HUES64 (cell line): Measurements from ENCODE around the gene COL4A2.

ENCODE experiments used
- H3K27ac ChIP-seq: 2 replicates; pipeline ENCODE4 v1.7.0; 2013; ENCODE audit warnings: low read depth, low read length, inconsistent platforms
- H3K27me3 ChIP-seq: 2 replicates; pipeline ENCODE4 v1.6.1; 2013; ENCODE audit warnings: mild to moderate bottlenecking, low read length; ENCODE audit not compliant: insufficient read depth
- H3K36me3 ChIP-seq: 2 replicates; pipeline ENCODE4 v1.6.1; 2013; ENCODE audit warnings: mild to moderate bottlenecking, low read length; ENCODE audit not compliant: insufficient read depth
- H3K4me1 ChIP-seq: 2 replicates; pipeline ENCODE4 v1.6.1; 2013; ENCODE audit warnings: mild to moderate bottlenecking, low read length, moderate library complexity; ENCODE audit not compliant: insufficient read depth
- H3K4me3 ChIP-seq: 2 replicates; pipeline ENCODE4 v1.5.1; 2013; ENCODE audit warnings: mild to moderate bottlenecking, low read length, moderate library complexity
- H3K9ac ChIP-seq: 2 replicates; pipeline ENCODE4 v1.6.1; 2013; ENCODE audit warnings: mild to moderate bottlenecking, low read depth, low read length
- H3K9me3 ChIP-seq: 2 replicates; pipeline ENCODE4 v1.6.1; 2013; ENCODE audit warnings: low read depth, low read length; ENCODE audit not compliant: insufficient read depth
- WGBS: fragments of 150-250, 120-280 bp; methylation state at CpG from one replicate; pipeline ENCODE4 v1.1.7; 2013; ENCODE audit warnings: missing lambda C conversion rate; 5-methylcytosine and 5-hydroxymethylcytosine counted together

COL4A2 gene

DNA sequence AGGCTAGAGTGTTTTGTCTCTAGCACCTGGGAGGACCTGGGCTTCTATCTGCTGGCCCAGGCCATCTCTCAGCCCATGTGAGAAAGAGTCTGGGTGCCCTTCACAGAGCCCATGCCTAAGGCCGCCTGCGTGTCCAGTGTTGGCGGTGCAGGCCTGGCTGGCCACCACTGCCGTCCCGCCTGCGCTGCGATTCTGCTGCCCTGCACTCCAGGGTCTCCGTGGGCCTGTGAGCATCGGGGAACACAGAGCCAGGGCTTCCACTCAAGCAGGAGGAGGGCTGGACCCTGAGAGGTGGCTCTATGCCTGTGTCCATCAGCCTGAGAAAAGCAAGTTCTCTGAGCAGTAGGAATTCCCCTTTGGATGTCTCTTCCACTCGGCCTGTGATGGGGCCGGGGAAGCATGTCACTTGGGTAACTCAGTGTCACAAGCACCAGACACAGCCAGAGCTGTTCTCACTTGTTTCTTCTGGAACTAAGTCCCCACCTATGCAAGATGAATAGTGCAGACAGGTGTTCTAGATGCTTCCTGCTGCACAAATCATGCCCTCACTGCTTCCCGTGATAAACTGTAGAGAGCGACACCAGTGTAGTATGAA is 160.5 kb downstream of the COL4A2 start:
- WGBS = 92% methylated on average over 13 of the region's 13 CpGs
- peaks cover 82% of the 10 kb centered on the region for H3K36me3 ChIP-seq
- H3K9me3 ChIP-seq = no peaks in the 10 kb centered on the region
- H3K4me1 ChIP-seq = no peaks in the 10 kb centered on the region
- no peak overlapping the region for H3K9ac ChIP-seq
- H3K4me3 ChIP-seq = no peak overlapping the region
- no peaks in the 10 kb centered on the region for H3K27me3 ChIP-seq
- no peak overlapping the region for H3K27ac ChIP-seq

DNA sequence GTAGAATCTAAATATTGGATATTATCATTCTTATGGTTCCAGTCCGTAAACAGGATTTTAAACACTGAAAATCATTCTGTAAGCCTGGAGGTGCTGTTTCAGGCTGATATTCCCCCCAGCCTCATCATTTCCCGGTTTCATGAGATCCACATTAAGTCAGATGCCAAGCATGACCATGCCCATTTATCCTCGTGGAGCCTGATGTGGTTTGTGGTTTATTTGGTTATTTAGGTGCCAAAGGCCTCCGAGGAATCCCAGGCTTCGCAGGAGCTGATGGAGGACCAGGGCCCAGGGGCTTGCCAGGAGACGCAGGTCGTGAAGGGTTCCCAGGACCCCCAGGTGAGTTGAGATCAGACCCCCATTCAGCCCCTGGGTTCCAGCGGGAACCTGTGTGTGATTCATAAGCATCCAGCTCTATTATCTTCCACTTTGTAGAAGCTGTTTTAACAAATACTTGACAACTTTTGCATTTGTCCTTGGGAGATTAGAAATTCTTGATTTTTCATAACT is 162.0 kb downstream of the COL4A2 start:
- no peak overlapping the region for H3K9ac ChIP-seq

DNA sequence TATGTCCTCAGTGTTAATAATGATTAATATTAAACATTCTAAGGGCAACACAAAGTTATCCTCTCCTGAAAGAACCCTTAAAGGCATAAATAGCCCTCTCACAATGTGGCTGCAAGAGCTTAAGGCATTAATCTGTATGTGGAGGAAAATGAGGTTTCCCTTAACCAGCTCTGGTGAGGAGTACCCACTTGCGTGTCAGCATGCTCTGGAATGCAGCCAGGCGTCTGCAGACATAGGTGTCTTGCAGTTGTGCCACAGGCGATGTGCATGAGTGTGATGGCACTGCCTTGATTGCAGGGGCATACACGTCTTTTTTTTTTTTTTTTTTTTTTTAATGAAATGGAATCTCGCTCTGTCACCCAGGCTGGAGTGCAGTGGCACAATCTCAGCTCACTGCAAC is 162.5 kb downstream of the COL4A2 start:
- no peak overlapping the region for H3K4me3 ChIP-seq
- H3K27ac ChIP-seq = no peak overlapping the region
- no peaks in the 10 kb centered on the region for H3K4me1 ChIP-seq
- 91% methylated on average over 5 of the region's 5 CpGs for WGBS
- no peaks in the 10 kb centered on the region for H3K9me3 ChIP-seq
- H3K9ac ChIP-seq = no peak overlapping the region
- no peaks in the 10 kb centered on the region for H3K27me3 ChIP-seq
- peaks cover 89% of the 10 kb centered on the region for H3K36me3 ChIP-seq

More for the DNA sequence above, 162.0 kb downstream of the COL4A2 start:
- H3K4me3 ChIP-seq = no peak overlapping the region
- peaks cover 84% of the 10 kb centered on the region for H3K36me3 ChIP-seq
- no peaks in the 10 kb centered on the region for H3K4me1 ChIP-seq
- no peak overlapping the region for H3K27ac ChIP-seq
- no peaks in the 10 kb centered on the region for H3K9me3 ChIP-seq
- WGBS = 96% methylated on average over 8 of the region's 8 CpGs
- H3K27me3 ChIP-seq = no peaks in the 10 kb centered on the region

DNA sequence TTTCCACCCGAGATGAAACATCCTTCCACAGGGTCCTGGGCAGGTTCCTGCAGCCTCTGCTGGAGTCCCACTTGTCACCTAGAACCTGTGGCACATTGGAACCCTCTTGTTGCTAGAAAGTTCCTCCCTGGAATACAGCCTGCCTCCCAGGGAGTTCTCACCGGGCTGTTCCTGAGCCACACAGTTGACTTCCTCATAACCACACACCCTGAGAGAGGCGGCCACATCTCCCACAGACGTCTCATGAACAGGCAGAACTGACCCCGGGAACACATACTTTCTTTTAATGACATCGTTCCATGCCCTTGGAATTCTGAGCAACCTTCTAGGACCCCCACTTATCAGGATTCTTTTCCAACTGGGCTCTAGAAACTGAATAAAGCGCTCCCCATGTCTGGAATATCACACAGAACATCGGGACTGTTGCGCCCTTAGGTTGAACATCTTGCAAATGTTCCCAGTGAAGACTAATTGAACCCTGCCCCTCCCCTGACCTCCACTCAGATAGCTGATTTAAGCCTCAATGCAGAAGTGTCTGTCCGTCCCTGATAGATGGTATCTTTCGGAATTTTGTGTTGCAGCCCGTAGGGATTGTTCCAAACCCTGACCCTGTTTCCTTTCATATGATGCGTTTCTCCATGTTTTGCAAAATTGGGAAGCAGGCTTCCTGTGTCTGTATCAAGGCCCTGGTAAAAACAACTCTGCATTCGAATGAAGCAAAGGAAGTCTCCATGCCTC is 163.4 kb downstream of the COL4A2 start:
- H3K4me1 ChIP-seq = no peaks in the 10 kb centered on the region
- no peaks in the 10 kb centered on the region for H3K27me3 ChIP-seq
- peaks cover 91% of the 10 kb centered on the region for H3K36me3 ChIP-seq
- H3K27ac ChIP-seq = no peak overlapping the region
- H3K9ac ChIP-seq = no peak overlapping the region
- 93% methylated on average over 14 of the region's 14 CpGs for WGBS
- H3K4me3 ChIP-seq = no peak overlapping the region
- H3K9me3 ChIP-seq = no peaks in the 10 kb centered on the region

DNA sequence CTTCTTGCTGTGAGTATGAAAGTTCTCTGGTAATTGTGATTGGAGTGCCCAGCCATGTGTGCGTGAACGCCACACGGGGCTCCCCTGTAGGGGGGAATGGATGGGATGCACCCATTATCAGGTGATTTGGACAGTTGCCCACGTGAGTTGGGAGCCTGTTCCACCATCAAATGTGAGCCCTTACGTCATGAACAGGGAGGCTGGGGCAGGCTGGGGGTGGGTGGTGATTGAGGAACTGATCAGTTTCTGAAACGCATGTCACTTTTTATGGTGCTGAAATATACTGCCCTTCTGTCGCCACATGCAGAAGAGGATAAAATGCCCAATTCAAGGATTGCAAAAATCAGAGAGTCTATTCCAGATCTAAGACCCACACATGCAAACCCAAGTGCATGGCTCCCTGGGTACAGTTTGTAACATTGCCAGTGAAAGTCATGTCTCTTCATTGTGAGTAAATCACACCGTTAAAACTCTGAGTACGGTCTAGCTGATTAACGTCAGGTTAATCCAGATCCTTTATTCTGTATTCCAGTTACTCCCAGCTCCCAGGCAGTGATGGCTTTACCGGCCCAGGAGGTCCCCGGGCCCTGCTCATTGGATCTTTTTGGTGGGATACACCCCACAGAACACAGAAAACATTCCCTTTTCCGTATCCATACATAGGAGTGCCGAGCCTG is 164.2 kb downstream of the COL4A2 start:
- H3K9me3 ChIP-seq = no peaks in the 10 kb centered on the region
- H3K4me3 ChIP-seq = no peak overlapping the region
- no peak overlapping the region for H3K27ac ChIP-seq
- no peak overlapping the region for H3K9ac ChIP-seq
- H3K4me1 ChIP-seq = no peaks in the 10 kb centered on the region
- H3K36me3 ChIP-seq = peaks cover 91% of the 10 kb centered on the region
- 95% methylated on average over 14 of the region's 14 CpGs for WGBS
- no peaks in the 10 kb centered on the region for H3K27me3 ChIP-seq

DNA sequence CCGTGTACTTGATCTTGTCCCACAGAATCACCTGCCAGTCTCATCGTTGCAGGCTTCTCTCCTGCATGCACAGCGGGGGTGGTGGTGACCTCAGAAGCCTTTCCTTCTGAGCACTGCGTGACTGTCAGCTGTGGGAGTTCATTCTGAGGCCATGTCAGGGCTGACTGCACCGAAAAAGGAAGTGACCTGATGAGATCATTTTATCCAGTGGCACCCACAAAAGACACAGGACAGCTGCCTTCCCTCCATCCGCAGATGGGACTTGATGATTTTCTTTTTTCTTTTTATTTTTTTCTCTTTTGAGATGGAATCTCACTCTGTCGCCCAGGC is 164.7 kb downstream of the COL4A2 start:
- Histone ChIP-seq H3K4me1 (no peaks in the 10 kb centered on the region), H3K27ac (no peak overlapping the region), H3K9ac (no peak overlapping the region), H3K4me3 (no peak overlapping the region), H3K36me3 (peaks cover 91% of the 10 kb centered on the region), H3K9me3 (no peaks in the 10 kb centered on the region), H3K27me3 (no peaks in the 10 kb centered on the region)
- WGBS = 92% methylated on average over 6 of the region's 7 CpGs

DNA sequence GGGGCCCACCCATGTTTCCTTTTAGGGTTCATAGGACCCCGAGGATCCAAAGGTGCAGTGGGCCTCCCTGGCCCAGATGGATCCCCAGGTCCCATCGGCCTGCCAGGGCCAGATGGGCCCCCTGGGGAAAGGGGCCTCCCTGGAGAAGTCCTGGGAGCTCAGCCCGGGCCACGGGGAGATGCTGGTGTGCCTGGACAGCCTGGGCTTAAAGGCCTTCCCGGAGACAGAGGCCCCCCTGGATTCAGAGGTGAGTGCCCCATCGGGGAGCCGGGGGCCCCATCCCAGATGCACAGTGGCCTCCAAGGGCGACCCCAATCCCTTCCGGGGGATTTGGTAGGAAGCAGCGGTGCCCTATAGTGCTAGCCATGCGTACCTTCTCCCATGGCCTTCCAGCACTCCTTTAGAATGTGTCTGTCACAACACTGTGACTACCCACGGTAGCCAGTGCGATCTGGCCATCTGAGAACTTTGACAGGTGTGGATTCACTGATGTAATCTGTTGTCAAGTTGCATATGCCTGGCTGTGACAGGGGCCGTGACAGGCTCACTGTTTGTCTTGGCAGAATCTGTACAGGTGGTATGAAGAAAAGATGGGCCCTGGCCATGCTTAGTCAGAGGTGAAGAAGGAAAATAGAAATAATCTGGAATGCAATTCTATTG is 165.9 kb downstream of the COL4A2 start:
- 95% methylated on average over 14 of the region's 14 CpGs for WGBS

DNA sequence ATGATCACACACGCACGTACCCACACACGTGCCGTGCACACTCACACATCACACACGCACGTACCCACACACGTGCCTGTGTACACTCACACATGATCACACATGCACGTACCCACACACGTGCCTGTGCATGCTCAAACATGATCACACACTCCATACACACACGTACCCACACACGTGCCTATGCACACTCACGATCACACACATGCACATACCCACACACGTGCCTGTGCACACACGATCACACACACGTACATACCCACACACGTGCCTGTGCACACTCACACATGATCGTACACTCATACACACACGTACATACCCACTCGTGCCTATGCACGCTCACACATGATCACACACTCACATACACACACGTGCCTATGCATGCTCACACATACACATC is 167.6 kb downstream of the COL4A2 start:
- H3K27me3 ChIP-seq = no peaks in the 10 kb centered on the region
- H3K36me3 ChIP-seq = peaks cover 77% of the 10 kb centered on the region
- H3K9ac ChIP-seq = no peak overlapping the region
- no peaks in the 10 kb centered on the region for H3K9me3 ChIP-seq
- H3K4me1 ChIP-seq = no peaks in the 10 kb centered on the region
- H3K27ac ChIP-seq = no peak overlapping the region
- no peak overlapping the region for H3K4me3 ChIP-seq
- 94% methylated on average over 21 of the region's 21 CpGs for WGBS

More for the DNA sequence above, 165.9 kb downstream of the COL4A2 start:
- H3K36me3 ChIP-seq = peaks cover 85% of the 10 kb centered on the region
- no peak overlapping the region for H3K9ac ChIP-seq
- no peak overlapping the region for H3K4me3 ChIP-seq
- H3K27ac ChIP-seq = no peak overlapping the region
- H3K27me3 ChIP-seq = no peaks in the 10 kb centered on the region
- no peaks in the 10 kb centered on the region for H3K9me3 ChIP-seq
- no peaks in the 10 kb centered on the region for H3K4me1 ChIP-seq

DNA sequence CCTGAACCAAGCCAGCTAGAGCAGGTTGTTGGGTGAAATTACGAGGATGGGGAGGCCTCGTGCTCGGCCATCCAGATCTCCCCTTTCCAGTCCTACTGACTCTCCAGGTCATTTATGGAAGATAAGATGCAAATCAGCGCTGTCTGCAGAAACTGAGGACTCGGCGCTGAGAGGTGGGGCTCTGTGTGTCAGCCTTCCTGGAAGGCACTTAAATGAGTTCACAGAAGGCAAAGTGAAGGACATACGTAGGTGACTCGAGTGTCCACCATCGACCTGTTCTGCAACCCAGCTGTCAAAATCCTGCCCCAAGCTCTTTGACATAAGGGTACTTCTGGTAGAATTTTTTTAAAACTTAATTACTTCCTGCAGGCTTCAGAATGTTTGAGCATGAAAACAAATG is 168.0 kb downstream of the COL4A2 start:
- Histone ChIP-seq H3K27ac (no peak overlapping the region), H3K4me1 (no peaks in the 10 kb centered on the region), H3K4me3 (no peak overlapping the region), H3K9me3 (no peaks in the 10 kb centered on the region), H3K27me3 (no peaks in the 10 kb centered on the region), H3K36me3 (peaks cover 81% of the 10 kb centered on the region), H3K9ac (no peak overlapping the region)
- WGBS = 97% methylated on average over 9 of the region's 9 CpGs

DNA sequence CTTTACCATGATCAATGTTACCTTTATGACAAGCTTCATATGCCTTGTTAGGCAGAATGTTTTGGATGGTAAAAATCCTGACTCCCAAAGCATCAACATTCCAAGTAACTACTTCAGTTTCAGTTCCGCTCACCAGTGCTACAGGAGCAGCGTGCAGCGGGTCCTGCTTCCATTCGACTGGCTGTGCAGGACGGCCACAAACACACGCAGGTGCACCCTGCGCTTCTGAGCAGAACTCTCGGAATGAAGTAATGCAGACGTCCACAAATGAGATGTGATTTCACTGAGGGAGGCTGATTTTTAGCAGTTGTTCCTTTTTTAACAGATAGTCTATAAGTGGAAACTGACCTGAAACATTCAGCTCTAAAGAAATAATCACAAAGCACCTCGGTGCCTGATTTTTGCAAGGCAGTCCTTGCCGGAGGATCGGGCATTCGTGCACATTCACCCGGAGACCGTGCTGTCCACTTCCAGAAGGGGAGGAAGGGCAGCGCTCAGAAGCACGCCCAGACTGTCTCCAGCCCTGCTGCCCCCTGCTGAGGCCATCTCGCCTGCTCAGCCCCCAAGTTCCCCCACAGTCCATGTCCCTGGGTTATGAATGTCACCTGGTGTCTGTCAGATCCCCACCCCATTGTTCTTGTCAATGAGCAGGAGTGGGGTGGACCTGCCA is 168.6 kb downstream of the COL4A2 start:
- Histone ChIP-seq H3K27me3 (no peaks in the 10 kb centered on the region), H3K36me3 (peaks cover 82% of the 10 kb centered on the region), H3K27ac (no peak overlapping the region), H3K4me3 (no peak overlapping the region), H3K4me1 (no peaks in the 10 kb centered on the region), H3K9ac (no peak overlapping the region), H3K9me3 (no peaks in the 10 kb centered on the region)
- WGBS = 95% methylated on average over 18 of the region's 18 CpGs
